DMS53 treated with DMSO at 0.1 percent for 48 hours (cell line): Measurements from ENCODE around the gene C3orf20.

Experiments used
- DNase-seq: peaks from one replicate; lab custom pipeline; 2025; ENCODE audit not compliant: unreplicated experiment; lab: John Stamatoyannopoulos, UW

The C3orf20 gene

DNA sequence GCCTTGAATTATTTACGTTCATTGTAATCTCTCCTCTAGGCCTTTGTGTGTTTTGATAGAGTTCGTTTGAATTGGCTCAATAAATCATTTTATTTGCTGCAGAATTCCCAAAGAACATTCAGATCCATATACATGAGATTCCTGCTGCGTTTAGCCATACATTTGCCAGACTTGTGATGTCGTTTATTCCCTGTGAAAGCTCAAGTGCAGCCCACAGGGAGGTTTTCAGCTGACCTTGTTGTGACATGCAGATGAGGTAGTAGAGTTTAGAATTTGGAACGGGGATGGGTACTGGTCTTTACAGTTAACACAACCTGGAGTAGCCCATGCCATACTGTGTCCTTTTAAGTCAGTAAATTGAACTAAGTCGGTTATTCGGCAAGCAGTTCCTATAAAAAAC, at the start of gene C3orf20:
TSS of gene C3orf20 (plus strand) at position 301 of the 400 bp plus-strand sequence. CDS start 7,573 bp downstream, outside the sequence.
- DNase-seq = no peak

DNA sequence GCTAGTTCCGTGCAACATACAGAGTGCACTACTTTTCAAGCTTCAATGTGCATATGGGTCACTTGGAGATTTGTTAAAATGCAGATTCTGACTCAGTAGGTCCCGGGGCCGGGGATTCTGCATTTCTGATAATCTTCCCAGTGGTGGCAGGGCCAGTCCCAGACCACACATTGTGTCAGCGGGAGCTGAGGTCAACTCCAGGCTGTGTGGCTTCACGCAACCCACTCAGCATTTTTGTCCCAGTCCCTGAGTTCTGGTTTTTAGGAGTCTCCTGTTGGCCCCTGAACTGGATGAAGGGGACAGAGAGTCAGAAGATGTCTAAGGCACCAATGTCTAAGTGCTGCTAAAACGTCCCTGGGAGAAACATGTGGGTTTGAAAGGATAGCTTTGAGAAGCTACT, 49.5 kb upstream of the C3orf20 start:
- DNase-seq = no peak

DNA sequence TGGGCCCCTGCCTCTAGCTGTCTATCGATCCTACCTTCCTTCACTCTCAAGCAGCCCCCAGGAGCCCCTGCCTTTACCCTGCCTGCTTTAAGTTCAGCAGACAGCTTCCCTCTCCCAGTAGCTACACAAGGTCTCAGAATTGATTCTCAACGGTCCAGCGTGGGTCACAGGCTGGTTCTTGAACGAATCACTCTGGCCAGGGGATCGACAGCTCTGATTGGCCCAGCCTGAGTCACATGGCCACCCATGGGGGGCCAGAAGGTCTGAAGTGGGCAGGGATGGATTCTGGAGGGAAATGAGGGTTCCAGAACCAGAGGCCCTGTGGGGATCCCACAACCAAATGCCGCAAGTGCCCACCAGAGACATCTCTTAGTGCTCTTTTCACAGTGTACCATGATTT, 47.1 kb upstream of the C3orf20 start:
- DNase-seq = no peak

DNA sequence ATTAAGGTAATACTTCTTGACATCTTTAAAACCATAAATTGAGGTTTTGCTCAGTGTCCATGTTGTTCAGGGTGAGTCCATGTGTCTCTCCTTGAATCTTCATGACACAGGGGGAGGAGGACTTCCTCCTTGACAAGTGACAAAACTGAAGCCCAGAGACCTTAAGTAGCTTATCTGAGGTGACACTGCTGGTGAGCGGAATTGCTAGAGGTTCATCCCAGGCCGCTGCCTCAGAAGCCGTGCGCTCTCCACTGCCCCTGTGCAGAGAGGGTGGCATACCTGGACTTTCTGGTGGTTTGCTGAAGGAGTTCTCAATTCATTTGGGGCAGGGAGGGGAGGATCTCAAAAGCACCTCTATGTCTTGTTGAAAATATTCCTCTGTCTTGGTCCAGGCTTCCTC, 46.5 kb upstream of the C3orf20 start:
- no peak for DNase-seq

DNA sequence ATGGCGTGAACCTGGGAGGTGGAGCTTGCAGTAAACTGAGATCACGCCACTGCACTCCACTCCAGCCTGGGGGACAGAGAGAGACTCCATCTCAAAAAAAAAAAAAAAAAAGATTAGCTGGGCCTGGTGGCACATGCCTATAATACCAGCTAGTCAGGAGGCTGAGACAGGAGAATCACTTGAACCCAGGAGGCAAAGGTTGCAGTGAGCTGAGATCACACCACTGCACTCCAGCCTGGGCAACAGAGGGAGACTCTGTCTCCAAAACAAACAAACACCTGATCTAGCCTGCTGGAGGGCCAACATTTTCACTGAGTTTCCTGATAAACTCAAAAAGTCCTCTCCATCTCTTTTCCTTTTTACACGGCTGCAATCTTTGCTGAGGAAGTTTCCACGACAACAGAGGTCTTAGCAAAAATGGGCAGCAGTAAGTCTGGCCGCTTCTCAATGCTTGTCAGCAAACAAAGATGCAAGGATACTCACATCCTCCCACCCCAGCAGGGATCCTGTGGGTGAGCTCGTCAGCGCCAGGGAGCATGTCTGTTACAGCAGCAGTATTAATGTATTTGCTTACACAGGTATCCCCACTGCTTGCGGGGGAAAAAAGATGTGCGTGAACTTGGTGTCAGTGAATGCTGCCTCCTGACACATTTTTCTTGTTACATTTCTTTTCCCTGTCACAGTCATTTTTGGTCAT, 44.4 kb upstream of the C3orf20 start:
- DNase-seq = no peak

DNA sequence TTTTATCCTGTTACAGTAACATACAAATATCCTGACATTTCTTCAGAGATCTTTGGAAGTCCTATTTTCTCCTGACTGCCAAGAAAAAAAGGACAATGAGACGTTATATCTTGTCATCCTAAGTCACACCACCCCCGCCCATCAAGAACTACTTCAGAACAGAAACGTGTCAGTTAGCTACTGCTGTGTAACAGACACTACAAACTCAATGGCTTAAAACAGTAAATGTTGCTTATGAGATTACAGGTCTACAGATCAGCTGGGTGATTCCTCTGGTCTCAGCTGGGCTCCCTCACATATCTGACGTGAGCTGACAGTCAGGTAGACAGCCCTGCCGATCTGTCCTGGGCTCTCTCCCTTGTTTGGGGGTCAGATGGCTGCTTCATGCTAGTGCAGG, 43.8 kb upstream of the C3orf20 start:
- DNase-seq = no peak

DNA sequence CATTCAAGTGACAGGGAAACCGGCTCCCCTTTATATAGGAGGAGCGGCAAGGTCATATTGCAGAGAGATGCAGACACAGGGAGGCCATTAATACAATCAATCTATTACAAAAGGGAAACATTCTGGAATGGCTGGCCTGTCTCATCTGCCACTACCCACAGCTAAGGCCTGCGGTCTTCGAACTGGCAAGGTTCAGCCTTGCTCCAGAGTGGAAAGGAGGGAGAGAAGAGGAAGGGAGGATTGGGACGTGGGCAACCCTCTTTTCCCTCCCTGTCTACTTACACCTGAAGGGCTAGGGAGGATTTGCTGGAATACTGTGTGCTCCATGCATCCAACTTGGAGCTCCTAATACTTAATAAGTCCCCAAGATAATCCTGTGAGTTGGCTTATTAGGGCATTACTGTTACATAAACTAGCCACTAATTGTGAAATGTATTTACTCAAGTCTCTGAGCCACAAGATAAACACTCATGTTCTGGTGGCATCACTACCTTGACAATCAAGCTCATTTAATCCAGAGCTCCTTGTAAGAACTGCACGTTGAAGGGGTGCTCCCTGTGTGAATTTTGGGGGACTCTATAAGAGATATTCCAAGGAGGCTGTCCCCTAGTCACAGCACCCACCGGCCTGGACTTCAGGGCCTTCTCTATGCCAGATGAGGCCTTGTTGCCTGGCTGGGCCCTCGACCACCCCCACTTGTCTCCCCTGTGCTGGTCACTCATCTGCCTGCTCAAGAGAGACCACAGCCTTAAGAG, 43.1 kb upstream of the C3orf20 start:
- DNase-seq = no peak

DNA sequence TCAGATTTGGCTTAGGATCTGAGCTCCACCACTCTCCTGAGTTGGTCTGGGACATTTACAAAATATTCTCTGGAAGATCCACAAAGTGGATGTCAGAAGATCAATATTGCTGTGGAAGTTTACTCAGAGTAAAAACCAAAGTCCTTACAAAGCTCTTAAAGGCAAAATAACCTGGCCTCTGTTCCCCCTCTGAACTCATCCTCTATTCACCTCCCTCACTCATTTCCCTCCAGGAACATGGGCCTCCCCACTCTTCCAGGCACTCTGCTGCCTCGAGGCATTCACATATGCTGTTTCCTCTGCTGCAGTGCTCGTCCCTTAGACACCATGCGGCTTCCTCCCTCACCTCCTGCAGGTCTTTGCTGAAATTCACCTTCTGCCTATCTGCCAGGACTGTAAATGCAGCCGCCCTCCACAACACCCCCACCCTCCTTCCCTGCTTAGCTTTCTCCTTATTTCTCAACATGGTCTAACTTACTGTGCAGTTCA, 42.5 kb upstream of the C3orf20 start:
- no peak for DNase-seq

DNA sequence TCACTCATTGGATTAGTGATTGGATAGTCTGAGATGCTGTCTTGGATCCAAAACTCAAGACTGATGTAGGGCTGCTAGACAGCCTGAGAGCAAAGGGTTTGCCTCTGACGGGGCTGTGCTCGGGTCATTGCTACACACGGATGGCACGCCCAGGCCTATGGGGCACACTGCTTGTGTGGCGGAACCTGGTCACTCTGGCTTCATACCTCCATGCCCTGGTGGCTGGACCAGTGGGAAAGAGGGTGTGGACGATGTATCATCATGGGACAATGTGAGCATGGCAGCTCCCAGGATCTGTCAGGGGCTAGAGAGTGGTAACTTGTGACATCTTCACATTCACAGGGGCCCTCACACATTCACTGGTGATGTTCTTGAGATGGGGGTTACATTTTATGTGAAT, 41.5 kb upstream of the C3orf20 start:
- no peak for DNase-seq

DNA sequence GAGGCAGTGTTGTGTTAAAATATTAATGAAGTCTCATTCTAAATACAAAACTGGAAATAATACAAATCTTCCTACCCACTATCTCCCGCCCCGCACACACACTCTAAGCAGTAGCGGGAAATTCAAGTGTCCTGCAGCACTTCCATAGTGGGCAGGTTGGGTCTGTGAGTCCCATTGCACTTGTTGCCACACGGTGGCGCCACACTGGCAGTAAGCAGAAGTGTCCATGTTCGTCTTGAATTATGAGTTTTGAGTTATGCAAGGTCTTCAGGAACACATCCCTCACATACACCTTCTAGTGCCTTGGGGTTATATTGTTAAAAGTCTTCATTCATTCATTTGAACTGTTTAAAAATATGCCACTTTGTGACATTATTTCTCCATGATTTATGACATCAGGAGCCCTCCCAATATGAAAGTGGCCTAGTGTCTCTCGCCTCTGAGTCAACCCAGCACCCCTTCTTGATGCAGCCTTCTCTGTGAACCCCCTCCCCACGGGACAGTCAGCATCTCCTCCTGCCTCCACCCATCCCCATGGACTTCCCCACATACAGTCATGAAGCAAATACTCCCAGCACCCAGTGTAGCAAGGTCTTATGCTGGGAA, 41.0 kb upstream of the C3orf20 start:
- peak; percentile 25 for DNase-seq

DNA sequence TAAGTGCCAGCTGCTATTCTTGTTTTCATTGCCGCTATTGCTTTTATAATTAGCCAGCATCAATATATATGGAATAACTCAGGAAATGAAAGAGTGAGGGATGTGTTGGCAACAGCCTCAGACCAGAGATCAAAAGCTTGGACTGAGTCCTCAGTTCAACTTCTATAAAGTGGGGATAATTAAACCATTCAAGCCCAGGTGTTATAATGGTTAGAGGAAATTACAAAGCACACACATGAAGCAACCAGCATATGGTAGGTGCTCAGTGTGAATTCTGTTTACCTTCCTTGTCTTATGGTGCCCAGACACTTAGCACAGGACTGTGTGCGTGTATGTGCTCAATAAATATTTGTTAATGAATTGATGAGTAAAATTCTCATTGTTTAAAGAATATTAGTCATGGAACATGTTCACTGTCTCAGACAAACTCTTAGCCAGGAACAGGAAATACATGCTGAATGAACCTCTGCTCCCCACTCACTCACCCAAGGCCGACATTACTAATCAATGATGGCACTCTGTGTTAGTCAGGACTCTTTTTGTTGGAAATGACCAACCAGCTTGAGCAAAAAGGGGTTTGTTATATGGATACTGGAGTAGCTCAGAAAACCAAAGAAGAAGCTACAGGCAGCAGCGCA, 40.1 kb upstream of the C3orf20 start:
- DNase-seq = no peak

DNA sequence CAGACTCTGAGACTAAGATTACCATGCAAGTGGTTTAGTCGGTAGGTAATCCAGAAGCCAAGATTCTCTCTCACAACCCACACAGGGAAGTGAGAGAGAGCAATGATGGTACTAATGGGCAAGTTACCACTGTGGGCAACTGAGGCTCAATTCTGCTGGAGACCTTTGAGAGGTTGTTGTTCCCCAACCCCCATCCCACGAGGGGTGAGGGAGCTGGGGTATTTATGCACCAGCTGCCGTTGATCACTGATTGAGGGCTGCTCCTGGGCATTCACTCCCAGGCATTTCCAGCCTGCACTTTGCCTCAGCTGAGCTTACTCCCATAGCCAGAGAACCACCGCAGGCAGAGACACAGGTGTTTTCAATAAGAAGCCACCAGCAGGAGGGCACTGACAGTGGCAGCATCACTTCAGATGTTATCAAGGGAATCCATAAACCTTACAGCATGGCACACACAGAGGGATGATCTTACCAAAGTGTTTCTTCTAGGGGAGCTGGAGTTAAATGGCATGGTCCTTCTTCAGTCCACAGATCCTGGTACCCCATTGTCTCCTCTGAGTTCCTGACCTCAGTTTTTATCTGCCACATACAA, 38.3 kb upstream of the C3orf20 start:
- no peak for DNase-seq

DNA sequence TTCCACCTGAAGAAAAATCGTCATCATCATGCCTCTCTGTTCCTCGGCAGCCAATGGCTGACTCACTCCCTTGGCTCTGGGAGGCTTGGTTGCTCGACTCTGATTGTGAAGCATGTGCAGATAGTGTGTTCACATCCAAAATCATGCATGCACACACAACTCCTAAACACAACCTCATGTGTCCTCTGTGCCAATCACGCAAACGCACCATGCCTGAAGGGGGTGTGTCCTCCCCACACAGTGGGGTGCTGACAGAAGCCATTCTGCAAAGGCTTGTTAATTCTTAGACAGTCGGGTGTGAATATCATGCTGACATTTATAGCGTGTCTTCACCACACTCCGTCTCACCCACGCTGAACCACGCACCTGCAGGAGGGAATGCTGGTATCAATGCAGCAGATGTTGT, 34.8 kb upstream of the C3orf20 start:
- DNase-seq = no peak

DNA sequence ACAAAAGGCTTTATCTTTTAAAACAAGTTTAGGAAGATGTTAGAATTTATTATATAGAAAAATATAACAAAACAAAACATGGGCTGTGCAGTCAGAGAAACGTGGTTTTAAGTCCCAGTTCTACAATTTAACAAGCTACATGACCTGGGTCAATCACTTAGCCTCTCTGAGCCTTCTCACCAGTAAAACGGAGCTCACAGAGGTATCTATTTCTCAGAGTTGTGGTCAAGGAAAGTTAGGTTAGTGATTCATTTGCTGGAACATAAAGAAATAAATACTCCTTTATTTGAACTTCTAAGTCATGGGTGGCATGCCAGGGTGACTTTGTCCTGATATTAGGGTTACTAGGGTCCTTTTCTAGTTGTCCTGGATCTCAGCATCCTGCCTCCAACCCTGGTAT, 34.2 kb upstream of the C3orf20 start:
- no peak for DNase-seq

DNA sequence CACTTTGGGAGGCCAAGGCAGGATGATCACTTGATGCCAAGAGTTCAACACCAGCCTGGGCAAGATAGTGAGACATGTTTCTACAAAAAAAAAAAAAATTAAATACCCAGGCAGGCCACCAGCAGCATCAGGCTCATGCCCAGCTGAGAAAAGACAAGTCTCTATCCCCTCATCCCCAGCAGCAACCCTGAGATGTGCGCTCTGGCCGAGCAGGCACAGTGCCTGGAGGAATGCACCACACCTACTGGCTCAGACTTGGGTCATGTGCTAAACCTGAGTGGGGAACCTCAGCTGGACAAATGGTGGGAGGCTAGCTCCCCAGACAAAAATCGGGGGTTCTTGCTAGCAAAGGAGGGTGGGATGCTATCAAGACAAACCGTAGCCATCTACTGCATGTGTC, 33.6 kb upstream of the C3orf20 start:
- DNase-seq = no peak

DNA sequence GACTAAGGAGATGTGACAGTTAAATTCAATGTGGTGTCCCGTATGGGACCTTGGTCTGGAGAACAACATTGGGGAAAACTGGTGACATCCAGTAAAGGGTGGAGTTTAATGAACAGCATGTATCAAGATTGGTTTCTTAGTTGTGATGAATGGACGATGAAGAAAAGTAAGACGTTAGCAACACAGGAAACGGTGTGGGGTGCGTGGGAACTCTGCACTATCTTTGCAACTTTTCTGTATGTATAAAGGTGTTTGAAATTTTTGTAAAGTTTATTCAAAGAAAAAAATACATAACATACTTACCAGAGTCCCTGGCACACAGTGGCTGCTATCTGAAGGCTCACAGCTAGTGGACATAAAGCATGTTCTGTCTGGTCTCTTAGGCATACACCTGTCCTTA, 29.5 kb upstream of the C3orf20 start:
- no peak for DNase-seq

DNA sequence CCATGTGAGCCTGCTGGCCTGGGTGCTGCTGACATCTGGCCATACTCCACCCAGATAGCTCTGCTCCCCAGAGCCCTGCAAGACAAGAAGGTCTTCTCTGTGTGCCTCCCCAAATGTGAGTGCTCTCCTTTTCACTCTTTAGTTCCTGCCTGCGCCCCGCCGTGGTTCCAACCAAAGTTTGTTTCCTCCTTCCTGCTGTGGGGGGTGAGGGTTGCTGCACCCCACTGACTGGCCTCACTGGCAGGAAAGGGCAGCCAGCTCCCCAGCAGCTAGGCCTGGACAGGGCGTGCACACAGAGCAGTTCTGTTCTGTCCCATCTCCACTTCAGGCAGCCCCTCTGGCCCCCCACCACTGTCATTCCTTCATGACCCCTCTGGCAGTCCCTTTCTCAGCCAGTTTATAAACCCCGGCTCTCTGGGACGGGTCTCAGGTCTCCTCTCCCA, 28.8 kb upstream of the C3orf20 start:
- DNase-seq = no peak

DNA sequence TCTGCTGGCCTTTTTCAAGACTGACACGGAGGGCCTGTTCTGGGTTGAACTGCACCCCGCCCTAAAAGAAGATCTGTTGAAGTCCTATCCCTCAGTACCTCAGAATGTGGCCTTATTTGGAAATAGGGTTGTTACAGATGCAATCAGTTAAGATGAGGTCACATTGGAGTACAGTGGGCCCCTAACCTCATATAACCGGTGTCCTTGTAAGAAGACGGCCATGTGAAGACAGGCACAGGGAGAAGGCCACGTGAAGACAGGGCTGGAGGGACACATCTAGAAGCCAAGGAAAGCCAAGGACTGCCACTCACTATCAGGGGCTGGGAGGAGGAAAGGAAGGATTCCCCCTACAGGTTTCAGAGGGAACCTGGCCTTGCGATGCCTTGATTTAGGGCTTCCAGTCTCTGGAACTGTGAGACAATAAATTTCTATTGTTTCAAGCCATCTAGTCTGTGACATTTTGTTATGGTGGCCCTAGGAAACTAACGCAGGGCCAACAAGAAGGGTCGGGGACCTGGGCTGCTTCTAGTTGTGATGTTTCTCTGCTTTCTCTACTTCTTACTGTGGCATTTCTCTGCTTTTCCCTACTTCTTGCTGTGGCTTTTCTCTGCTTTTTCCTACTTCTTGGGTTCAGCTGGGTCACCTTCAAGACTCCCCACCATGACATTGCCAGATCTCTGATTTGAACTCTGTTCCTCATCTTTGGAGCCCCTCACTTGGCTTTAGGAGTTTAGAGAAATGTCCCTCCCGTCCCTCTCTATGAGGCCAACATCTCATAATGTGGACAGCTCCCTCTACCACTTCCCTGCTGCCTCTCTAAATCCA, 28.1 kb upstream of the C3orf20 start:
- DNase-seq = no peak

DNA sequence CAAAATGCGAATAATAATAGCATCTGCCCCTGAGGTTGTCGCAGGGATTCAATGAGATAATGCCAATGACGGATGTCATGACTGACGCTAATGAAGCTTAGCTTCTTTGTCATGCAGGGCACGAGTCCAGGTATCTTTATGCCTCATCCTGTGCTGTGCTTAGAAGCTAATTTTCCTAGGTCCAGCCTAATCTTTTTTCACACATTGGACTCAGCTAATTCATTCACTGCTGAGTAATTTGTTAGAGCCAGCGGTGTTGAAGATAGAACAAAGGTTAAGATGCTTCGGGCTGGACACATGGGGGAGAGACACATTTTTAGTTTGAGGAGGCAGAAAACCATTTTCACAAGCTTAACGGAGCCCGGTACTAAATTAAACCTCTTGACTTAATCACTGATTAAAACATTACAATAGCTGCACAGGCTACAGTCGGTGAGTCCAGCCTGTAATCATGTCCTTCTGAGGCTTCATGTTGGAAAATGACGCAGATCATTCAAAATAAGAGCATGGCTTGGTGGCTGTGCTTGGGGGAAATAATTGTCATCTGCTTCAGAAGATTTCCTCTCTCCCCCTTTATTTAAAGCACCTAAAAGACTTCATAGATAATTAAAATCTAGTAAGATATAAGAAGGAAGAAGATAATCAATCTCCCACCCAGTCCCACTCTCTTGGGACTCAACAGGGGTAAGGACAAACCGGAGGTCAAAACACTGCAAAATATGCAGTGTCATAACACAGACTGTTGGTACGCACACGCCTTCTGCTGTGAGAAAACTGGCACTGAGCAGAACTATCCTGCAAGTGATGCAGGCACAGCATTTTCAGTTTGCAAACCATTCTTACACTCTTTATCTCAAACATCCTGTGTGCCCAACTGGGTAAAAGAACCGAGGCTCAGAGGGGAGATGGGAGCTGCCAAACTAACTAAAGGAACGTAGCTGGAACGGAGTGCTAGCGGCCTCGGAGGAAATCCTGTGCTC, 26.7 kb upstream of the C3orf20 start:
- no peak for DNase-seq
